NCI-H748 treated with DMSO at 0.1 percent for 48 hours (cell line): ENCODE data around the gene PGLYRP2.

ENCODE experiments used
- DNase-seq: peaks from one replicate; lab custom pipeline; 2025; lab: John Stamatoyannopoulos, UW

The PGLYRP2 gene

DNA sequence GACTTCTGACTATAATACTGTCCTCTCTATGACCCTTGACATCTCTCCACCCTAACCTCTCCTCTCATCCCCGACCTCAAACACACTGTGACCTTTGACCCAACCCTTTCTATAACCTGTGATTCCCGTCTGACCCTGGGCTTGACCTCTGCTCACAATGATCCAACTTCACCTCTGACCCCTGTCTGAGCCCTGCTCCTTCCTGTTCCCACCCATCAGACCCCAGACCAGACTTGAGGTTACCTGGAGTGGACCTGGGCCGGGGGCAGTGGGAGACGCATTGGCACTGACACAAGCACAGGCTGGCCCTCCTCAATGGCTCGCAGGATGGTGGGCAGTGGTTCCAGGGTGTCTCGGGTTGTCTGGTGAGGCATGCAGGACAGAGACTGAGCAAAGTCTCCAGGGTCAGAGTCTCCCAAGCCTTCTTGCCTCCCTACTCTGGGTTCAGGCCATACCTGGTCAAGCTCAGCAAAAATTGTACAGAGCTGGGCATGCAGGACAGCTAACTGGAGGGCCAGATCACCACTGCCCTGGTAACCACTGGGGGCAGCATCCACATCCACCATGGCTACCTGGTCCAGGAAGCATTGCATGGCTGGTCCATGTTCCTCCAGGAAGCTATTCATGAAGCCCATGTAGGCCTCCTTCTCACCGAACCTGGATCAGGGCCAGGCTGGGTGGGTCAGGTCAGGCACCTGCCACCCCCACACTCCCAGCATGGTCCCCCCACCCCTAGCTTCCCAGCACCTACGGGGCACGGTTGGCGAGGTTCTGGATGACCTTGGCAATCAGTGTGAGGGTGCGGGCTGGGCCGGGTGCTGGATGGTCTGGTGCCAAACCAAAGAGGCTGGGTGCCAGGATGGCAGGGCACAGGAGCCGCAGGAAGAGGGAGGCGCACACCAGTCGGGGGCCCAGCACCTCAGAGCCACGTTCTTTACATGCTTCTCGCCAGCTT lies 25.1 kb downstream of the PGLYRP2 start:
- no peak for DNase-seq

DNA sequence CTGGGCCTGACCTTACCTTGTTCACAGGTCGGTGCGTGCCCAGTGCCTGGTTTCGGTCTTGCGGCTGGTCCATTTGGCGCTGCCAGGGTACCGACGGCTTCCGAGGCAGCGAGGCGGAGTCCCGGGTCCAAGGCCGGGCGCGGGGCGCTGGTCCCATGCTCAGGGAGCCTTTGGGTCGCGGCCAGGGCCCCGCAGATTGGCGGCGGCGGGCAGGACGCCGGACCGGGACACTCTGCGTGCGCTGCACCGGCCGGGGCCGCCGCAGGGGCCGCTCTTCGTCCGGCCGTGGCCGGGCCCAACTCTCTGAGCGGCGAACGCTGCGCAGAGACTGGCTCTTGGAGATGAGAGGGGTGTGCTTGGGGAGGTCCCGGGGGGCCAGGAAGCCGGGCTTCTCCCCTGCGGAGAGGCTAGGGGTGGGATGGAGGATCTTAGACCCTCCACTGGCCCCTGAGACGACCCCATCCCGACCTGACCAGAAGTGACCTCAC lies 26.2 kb downstream of the PGLYRP2 start:
- DNase-seq: no peak

DNA sequence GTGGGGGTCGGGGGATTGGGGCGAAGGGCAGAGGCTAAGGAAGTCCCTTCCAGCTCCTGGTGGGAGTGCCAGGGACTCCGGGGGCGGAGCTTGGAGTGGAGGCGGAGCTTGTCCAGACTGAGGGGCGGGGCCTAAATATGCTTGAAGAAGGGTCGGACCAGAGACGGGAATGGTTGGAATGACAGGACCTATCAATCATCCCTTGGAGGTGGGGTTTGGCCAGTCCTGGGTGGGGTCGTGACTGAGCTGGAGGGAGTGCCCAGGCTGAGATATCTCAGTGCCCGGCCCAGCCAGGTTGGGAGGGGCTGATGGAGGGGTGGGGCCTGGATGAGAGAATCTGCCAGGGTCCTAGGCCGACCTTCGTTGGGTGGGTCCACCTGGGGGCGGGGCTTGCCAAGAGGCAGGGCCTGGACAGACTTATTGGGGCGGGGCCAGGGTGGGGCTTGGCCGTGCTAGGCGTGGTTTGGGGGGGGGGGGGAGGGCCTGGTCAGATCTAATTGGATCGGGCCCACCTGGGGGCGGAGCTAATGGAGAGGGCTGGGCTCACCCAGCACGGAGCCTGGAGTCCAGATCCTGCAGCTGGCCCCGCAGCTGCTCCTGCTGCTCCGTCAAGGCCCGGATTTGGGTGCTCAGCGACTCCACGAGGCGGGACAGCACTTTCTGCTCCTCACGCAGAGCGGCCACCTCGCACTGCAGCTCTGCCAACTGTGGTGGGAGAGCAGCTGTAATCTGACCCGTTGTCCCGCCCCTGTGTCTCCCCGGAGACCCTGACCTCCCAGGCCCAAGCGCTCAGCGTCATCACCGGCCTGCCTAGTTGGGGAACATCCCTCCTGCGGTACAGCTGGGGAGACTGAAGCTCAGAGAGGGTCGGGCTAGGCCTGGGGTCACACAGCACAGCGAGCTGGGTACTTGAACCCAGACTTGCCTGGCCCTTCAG lies 26.9 kb downstream of the PGLYRP2 start:
- peak; percentile 46 for DNase-seq

DNA sequence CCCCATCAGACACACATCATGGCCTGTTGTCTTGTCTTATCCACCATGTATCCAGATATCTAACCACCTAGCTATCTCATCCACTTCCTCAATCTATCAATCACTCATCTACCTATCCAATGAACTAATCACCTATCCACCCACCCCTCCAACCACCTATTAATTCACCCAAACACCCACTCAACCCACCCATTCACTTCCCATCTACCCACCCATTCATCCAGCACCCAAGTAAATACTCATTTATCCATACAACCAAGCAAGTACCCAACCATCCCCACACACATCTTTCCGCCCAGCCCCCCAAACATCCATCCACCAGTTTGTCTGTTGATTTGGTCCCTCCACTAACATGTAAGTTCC lies 28.8 kb downstream of the PGLYRP2 start:
- no peak for DNase-seq

DNA sequence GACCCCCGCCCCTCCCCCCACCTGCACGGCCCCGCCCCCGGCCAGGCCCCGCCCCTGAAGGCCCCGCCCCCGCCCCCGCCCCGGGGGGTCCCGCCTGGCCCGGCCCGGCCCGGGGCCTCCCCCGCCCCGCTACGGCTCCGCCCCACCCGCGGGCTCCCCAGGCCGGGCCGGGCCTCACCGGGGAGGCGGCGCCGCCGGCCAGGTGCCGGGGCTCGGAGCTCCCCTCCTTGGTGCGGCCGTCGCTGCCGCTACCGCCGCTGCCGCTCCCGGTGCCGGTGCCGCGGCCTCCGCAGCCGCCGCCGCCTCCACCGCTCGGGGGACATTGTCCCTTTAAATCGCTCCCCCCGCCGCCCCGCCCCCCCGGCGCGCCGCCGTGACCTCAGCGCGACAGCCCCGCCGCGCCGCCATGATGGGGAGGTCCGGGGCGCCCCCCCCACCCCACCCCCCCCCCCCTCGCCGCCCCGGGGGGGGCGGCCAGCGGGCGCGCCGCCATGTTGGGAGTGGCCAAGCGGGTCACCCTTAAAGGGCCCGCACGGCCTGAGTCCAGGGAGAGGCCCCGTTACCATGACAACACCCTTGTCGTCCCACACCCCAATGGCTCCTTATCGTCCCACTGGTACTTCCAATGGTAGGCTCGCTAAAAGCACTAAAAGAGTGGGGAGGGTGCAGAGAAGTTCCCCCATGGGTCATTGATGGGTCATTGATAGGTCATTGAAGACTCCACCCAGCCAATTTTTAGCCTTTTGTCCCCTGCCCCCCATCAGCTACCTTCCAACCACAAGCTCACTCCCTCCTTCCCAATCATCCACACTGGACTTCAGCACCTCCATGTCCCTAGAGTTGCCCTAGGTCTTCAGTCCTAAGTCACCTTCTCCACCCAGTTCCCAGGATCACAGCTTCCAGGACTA lies 29.4 kb downstream of the PGLYRP2 start, which contains the start of gene WIZ:
Gene WIZ (minus strand): TSS at position 337 of the 908 bp plus-strand sequence. CDS start 1,649 bp downstream, outside the sequence.
- DNase-seq: no peak

DNA sequence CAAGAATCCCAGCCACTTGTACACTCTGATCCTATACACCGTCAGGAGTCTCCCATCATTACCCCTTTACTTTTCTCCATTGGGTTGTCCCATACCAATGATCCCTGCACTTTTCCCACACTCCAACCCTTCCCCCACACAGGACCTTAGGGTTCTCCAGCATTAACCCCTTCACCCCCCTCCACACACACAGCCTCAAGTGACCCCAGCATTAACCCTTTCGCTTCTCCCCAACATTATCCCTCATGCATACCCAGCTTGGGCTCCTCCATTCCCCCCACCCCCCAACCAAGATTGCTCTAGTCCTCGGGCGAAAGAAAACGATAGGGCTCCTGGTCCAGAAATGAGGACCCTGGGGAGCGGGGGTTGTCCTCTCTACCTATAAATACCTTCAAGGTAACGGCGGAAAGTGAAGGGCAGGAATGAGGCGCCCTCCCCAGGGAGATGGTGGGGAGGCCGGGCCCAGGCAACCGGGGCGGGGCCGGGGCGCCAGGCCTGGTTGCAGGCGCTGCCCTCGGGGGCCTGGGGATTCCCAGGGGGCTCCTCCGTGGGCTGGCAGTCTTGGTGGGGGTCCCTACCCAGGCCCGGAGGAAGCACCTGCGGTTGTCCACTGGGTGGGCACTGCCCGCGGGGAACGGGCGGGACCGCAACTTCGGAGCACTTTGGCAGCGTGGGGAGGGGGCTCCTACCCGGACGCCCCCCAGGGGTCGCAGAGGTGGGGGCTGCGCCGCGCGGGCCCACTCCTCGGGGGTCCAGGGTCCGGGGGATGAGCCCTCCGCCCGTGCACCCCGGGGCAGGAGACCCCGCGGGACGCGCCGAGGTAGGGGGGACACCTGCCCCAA lies 30.3 kb downstream of the PGLYRP2 start:
- no peak for DNase-seq

DNA sequence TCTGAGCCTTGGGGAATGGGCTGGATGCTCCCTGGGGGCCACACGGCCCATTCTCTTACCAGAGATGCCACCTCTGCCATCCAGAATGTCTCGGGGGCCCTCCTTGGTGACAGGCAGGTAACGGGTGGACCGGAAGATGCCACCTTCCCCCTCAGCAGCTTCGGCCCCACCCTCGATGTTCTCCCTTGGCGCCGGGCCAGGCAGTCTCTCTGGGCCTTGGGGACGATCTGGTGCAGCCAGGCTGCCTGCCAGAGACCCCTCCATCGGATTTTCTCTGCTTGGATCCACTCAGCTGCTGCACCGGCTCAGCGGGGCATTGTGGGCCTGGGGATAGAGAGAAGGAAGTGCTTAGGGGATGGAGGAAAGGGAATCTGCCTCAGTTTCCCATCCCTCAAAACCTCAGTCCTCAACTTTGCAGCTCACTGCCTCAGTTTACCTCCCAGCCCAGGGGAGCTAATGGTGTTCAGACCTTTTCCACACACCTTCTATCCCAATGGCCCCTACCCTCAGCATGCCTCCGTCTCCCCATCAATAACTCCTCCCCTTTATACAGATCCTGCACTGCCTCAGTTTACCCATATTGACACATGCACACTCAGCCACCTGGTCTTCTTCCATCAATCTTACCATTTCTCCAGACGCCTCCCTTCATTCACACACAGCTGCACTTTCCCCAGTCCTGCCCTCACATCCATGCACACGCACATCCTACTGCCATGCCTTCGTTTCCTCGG lies 31.1 kb downstream of the PGLYRP2 start:
- no peak for DNase-seq

DNA sequence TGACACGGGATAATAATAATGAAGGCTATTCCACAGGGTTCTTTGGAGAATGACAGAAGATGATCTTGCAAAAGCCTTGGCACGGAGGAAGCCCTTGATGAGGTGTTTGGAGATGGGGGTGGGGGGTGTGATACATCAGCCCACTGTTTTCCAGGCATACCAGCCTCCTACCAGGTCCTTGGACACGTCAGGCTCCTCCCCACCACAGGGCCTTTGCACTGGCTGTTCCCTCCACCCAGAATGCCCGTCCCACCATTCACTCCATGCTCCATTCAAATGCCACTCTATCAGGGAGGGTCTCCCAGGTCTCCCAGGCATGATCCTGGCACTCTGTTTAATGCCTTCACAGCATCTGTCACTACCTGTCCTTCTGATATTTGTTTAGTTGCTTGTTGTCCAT lies 32.2 kb downstream of the PGLYRP2 start:
- DNase-seq: no peak

DNA sequence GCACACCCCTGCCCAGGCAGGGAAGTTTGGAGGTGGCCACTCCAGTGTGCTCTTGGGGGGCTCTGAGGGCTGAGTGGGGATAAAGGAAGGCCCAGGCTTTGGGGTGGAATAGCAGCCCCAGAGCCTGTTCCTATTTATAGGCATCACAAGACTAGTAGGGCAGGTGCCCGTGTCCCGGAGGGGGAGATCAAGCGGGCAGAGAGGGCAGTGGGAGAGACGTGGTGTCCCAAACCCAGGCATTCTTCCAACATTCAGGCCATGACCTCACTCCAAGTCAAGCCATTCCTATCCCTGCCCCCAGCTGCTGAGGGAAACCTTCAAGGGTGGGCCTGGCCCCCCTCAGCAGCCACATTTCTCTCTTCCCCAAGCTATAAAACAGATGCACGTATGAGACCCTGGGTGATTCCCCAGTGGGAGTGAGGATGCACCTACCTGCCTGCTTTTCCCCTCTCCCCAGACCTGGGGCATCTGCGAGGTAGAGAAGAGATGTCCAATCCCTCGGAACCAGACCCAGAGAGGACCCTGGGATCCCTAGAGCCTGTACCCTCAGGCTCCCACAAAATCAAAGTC lies 33.4 kb downstream of the PGLYRP2 start:
- no peak for DNase-seq

DNA sequence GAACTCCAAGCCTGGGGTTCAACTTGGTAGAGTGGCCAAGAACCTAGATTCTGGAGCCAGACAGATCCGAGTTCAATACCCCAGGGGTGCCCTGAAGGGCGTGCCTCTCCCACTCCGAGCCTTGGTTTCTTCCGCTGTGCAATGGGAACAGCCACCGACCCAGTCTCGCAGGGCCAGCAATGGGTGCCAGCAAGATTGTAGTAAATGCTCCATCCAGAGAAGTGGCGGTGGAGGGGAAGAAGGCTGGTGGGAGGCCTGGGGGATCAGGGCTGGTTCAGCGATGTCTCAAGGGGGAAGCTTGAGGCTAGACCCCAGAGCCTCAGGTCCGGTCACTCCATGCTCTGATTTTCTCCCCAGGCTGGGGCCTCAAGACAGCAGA lies 34.1 kb downstream of the PGLYRP2 start:
- no peak for DNase-seq

DNA sequence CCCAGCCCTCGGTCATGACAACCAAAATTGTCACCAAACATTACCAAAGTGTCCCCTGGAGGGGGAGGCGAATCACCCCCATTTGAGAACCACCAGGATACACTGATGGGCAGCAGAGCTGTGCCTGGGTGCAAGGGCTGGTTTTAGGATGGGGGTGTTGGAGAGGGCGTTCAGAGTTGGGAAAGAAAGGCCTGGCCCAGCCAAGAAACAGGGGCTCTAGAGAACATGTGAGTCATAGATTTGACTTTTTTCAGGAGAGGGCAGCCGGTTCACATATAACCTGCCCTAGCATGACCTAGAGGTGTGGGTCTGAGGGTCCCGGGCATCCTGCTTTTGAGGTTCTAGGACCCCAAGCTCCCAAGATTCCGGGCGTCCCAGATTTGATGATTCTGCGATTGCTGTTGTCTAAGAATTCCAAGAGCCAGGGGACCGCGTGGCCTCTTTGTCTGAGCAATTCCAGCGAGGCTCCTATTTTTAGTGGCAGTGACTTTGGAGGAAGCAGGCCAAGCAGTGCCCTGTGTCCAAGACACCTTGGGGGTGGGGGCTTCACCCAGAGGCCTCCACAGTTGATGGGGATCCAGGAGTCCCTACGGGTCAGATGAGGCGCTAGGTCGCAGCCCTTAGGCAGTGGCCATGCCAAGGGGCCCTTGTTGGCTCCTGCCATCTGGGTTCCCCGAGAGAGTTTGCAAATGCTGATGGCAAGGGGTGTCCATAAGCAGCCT lies 34.6 kb downstream of the PGLYRP2 start:
- DNase-seq: no peak

DNA sequence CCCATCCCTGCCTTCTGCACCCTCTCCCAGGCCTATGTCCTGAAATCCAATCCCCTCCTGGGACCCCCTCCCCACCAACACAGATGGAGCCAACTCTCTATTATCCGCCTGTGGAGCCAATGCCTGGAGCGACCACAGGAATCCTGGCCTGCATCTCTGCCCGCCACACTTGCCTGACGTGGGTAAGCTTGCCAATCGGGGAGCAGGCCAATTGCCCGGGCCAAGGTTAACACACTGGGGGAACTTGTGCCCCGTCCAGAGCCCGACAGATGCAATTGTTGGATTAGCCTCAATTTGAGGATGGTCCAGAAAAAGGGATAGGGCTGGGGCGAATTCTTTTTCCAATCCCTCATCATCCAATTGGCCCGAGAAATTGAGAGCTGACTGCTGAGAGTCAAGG lies 35.5 kb downstream of the PGLYRP2 start:
- DNase-seq: no peak

DNA sequence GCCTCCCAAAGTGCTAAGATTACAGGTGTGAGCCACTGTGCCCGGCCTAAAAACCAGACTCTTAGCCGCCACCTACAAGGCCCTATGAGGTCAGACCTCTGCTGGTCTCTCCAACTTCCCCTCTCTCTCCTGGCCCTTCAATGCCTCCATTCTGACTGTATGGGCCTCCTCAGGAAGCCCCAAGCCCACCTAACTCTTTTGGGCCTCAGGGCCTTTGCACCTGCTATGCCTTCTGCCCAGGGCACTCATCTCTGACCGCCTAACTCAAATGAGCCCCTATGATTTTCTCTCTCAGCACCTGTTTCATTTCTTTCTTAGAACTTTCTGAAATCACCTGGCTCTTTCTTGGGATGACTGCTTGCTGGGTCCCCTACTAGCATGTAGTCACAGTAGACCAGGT lies 36.0 kb downstream of the PGLYRP2 start:
- DNase-seq: no peak

DNA sequence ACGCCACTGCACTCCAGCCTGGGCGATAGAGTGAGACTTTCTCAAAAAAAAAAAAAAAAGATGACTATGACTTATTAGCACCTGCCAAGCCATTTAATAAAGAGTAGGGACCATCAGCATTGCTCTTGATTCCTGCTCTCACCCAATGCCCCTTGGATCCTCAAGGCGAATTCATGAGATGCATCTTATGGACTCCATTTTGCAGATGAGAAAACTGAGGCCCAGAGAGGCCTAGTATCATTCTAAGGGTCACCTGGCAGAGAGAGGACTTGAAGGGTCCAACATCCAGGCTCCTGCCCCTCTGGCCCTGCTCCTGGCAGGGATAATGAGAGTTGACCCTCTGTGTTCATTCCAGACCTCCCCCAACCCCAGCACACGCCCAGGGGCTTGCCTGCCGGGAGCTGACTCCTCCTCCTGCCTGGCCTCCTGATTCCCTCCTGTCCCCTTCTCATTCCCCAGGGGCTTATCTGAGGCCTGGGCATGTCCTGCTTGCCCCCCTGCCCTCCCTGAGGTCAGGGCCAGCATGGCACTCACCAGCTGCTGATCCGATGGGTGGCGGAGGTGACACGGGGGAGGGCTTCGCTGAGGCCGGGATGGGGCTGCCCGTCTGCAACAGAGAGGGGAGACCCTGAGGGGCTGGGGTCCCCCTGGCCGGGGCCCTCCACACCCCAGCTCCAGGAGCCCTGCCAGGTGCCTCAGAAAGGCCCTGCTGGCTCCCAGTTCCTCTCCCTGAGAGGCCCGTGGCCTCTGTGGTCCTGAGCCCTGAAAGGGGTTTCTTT lies 37.0 kb downstream of the PGLYRP2 start:
- DNase-seq: no peak

DNA sequence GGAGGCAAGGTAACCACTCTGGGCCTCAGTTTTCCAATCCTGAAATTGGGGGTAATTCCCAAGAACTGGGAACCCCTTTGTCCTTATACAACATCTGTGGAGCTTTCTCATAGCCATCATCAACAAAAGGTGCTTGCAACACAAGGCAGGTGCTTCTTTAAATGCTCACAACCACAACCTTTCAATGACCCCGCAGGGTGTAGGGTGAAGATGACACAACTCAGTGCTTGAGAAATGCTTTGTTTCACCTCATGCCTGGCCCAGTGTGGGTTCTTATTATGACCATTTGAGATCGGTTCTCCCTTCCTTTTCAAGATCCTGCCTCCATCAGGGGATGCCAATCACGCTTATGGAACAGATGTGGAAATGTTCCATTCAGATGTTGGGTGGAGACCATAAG lies 38.0 kb downstream of the PGLYRP2 start:
- no peak for DNase-seq

DNA sequence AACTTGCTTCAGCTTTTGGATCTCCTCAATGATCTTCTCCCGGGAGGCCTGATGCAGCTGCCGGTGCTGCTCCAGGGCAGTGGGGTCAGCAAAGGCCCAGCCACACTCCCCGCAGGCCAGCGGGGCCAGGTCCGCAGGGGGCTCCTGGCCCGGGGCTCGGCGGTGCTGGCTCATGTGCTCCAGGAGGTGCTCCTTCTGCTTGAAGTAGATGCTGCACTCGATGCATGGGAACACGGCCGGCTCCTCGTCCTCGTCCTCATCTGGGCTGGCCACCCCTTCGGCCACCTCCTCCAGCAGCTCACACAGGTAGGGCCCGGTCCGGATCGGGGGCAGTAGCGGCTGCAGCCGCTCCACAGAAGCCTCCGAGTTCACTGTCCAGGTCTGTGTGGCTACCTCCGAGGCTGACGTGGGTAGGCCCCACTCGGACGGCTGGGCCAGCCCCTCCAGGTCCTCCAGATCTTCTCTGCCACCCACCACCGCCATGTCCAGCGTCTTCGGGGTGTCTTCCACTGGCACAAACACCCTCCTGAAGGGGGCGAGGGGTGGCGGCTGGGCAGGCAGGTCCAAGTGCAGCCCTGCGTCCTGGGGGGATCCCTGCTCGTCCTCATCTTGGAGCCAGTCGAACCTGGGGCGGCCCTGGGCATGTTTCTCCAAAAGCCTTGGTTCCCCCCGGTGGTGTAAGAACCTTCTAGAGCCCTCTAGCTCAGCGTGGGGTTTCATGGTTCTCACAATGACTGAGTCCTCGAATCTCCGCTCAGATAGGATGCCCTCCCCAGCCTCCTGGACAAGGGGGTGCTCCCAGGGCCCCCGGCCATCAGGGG lies 39.3 kb downstream of the PGLYRP2 start:
- DNase-seq: no peak
